HFF-Myc (cell line): ENCODE measurements around the gene DLK1.

Source experiments
- DNase-seq: peaks from one replicate; pipeline ENCODE4 v3.0.0-alpha.2; 2011; ENCODE audit warnings: low read depth; ENCODE audit errors: extremely low read depth
- H3K4me3 ChIP-seq: replicated peaks from 2 replicates; pipeline ENCODE4 v1.5.1; 2011; ENCODE audit warnings: low read depth, mild to moderate bottlenecking, control low read depth, low read length
- CTCF ChIP-seq: IDR thresholded peaks from 2 replicates; pipeline ENCODE4 v1.5.1; 2012; ENCODE audit warnings: mild to moderate bottlenecking, low read depth, low read length, control low read depth; ENCODE audit errors: missing control alignments

The DLK1 gene

GRCh38 chr14:100764471-100765115 lies 37.9 kb downstream of the DLK1 start:
- no peak overlapping the region for H3K4me3 ChIP-seq
- TF ChIP-seq CTCF = no peak
- DNase-seq = no peak

GRCh38 chr14:100765296-100765695 lies 38.6 kb downstream of the DLK1 start:
- TF ChIP-seq CTCF = no peak
- no peak for DNase-seq
- no peak overlapping the region for H3K4me3 ChIP-seq

- no peak overlapping the region for H3K4me3 ChIP-seq
- no peak for TF ChIP-seq CTCF
- no peak for DNase-seq
These were observed 39.3 kb downstream of the DLK1 start for GRCh38 chr14:100765991-100766390.

- H3K4me3 ChIP-seq = no peak overlapping the region
- no peak for TF ChIP-seq CTCF
- DNase-seq = no peak
These were observed 40.5 kb downstream of the DLK1 start for GRCh38 chr14:100767003-100767787.

- TF ChIP-seq CTCF = no peak
- H3K4me3 ChIP-seq = no peak overlapping the region
- no peak for DNase-seq
These were observed 41.3 kb downstream of the DLK1 start for GRCh38 chr14:100767788-100768536.

GRCh38 chr14:100769035-100769939 lies 42.6 kb downstream of the DLK1 start:
- no peak overlapping the region for H3K4me3 ChIP-seq
- no peak for TF ChIP-seq CTCF
- no peak for DNase-seq
